Midbrain (tissue), 1 donor: ENCODE results near the gene PHF20.
A peak's percentile ranks its signal among the peaks of the same experiment; 100 is the strongest.
"Not testable (repeated sequence)": the region's sequence is repeated elsewhere in the genome, so short reads cannot be mapped to it uniquely, and the experiment has no call there.

Experiments used
- DNase-seq: peaks from one replicate; lab custom pipeline; 2025; lab: John Stamatoyannopoulos, UW

PHF20 gene

DNA sequence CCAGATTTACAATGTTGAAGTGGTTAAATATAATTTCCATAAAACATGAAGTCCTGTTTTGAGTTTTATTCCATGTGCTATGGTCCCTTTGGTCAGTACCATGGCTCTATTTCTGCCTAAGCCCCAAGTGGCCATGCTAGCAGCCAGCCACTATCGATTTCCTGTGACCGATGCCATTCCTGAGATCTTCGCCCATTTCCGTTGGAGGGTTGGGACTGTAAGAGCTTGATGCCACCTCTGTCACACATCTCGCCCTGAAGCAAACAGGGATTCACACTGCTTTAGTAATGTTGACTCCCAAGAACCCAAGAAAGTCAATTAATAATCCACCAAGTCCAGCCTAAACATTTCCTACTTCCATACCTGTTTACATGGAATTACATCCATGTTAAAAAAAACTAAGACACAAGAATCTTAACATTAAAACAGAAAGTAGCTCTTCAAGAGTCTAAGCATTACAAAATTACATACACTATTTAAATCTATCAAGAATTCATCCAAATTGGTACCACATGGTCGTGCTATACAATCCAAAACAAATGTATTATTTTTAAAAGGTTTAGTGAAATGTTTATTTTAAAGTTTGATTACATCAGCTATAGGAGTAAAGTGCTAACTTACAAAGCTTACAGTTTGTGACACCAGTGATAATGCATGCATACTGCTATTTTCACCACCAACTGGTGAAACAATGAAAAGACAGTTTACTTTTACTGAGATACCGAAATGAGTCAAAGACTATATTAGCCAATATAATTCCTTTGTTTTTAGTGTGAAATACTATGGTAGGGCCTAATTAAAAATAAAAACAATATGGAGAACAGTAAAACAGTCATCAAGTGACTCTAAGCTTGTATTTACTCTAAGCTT is 32.3 kb upstream of the PHF20 start:
- DNase-seq = no peak

DNA sequence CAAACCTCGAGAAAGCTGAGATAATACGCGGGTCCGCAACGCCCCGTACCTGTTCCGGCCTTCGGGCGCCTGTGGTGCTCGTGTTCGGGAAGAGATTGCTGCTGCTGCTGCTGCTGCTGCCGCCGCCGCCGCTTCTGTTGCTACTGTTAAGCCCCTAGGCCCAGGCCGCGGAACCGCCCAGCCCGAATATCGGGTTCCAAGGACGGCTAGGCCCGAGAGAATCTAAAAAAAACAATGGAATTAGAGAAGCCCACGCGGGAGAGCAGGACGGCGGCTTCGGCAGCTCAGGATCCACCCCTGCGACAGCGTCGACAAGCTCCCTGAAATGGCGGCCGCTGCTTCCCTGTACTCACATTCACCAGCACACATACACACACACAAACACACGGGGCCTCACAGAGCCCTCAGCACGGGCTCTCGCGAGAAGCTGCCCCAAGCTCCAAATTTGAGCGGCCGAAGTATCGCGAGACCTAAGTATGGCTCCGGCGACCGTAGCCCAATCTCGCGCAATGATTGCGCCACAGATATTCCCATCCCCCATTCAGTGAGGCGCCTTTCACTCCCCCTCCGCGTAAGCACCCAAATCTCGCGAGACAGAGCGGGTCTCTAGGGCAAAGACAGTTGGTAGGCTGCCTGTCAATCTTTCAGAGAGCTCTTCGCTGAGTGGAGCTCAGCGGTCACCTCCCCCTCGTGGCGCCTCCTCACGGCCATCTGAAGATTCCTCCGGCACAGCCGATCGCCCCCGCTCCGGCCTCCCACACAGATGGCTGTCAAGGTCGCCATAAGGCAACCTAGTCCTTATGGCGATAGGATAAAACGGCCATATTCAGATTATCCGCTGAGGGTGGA is 29.7 kb upstream of the PHF20 start, which contains the start of gene RBM39:
Gene RBM39 (minus strand): TSS at position 369 of the 849 bp plus-strand sequence. CDS start 1,386 bp downstream, outside the sequence.
- peak; percentile 100 for DNase-seq

GRCh38 chr20:35742741-35743523 is 28.9 kb upstream of the PHF20 start:
- no peak for DNase-seq

- no peak for DNase-seq
These were observed 27.9 kb upstream of the PHF20 start for GRCh38 chr20:35743693-35744491.

DNA sequence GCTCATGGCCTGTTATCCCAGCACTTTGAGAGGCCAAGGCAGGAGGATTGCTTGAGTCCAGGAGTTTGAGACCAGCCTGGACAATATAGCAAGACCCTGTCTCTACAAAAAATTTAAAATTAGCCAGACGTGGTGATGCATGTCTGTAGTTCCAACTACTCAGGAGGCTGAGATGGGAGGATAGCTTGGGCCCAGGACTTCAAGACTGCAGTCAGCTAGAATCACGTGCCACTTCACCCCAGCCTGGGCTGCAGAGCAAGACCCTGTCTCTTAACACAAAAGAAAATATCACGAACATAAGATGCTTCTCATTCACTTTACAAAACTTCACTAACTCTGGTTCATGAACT is 27.3 kb upstream of the PHF20 start:
- not testable (repeated sequence) for DNase-seq

GRCh38 chr20:35750611-35751010 is 21.2 kb upstream of the PHF20 start:
- DNase-seq = no peak

DNA sequence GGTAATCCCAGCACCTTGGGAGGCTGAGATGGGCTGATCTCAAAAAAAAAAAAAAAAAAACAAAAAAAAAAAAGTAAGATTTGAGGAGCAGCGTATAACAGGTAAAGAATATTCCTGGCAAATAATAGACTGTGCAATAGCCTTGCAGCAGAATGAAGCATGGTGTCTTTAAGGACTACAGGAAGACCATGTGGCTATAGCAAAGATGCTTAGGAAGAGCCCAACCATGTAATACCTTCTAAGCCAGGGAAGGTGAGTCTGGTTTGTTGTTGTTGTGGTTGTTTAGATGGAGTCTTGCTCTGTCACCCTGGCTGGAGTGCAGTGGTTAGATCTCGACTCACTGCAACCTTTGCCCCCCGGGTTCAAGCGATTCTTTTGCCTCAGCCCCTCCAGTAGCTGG is 15.4 kb upstream of the PHF20 start:
- DNase-seq = no peak

- DNase-seq = no peak
These were observed 14.6 kb upstream of the PHF20 start for GRCh38 chr20:35757098-35757705.

DNA sequence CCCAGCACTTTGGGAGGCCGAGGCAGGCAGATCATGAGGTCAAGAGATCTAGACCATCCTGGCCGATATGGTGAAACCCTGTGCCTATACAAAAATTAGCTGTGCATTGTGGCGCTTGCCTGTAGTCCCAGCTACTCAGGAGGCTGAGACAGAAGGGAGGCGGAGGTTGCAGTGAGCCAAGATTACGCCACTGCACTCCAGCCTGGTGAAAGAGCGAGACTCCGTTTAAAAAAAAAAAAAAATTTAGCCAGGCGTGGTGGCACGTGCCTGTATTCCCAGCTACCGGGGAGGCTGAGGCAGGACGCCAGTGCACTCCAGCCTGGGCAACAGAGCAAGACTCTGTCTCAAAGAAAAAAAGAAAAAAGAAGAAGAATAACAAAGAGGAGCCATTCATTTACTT is 10.3 kb upstream of the PHF20 start:
- DNase-seq = not testable (repeated sequence)

GRCh38 chr20:35762461-35762860 is 9.4 kb upstream of the PHF20 start:
- DNase-seq = no peak

DNA sequence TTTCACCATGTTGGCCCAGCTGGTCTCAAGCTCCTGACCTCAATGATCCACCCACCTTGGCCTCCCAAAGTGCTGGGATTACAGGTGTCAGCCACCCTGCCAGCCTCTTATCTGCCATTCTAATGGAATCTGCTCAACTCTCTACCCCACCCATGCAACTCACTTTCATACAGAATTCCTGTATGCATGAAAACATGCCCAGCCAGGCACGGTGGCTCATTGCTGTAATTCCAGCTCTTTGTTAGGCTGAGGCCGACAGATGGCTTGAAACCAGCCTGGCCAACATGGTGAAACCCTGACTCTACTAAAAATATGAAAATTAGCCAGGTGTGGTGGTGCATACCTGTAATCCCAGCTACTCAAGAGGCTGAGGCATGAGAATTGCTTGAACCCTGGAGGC is 6.9 kb upstream of the PHF20 start:
- not testable (repeated sequence) for DNase-seq

- no peak for DNase-seq
These were observed 5.0 kb upstream of the PHF20 start for GRCh38 chr20:35766843-35767242.

- peak; percentile 56 for DNase-seq
These were observed 3.9 kb upstream of the PHF20 start for GRCh38 chr20:35767683-35768481.

DNA sequence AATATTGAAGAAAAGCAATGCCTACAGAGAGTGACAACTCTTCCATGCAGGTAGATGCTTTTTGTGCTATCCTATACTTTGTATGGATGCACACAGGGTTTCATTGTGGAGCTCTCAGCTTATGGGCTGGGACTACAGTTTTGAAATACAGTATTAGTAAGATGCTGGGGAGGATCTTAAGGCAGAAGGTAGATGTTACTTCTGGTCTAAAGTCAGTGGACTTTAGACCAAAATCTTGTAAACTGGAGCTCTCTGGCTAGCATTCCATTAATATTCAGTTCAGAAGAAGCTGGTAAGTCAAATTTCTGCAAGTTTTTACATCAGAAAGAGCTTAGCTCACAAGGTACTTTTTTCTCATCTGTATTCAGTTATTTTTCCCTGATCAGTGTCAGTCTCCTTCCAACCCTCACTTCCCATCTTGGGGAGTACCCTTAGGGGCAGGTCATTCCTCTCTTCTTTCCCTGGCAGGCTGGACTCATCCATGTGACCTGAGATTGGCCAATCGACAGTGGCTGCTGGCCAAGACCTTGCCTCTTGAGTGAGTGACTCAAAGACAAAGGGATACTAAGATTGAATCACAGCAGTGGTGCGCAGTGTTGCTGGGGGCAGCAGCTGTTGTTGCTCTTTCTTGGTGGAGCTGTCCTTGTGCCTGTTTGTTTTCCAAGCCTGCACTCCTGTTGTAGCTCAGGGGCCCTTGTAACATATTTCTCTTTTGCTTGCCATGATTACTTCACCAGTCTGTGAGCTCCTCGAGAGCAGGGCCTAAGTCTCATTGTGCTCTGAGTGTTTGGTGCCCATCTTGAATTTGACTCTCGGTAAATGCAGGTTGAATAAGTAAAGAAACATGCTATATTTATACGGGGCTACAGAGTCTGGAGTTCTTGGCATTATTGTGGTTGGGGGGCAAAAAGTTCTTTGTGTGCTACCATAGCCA is 2.8 kb upstream of the PHF20 start:
- DNase-seq = peak; percentile 80

DNA sequence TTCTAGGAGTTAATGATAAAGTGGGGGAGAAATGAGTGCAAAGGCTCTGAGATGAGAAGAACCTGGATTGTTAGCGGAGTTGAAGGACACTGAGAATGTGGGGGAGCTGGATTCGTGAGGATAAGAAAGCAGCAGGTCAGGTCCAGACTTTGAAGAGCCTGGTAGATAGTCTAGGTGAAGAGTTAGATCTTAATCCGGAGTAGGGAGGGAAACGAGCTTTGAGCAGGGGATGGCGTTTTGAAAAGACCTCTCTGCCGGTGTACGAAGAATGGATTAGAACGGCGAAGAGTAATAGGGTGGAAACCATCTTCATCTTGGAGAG is 487 bp upstream of the PHF20 start:
- DNase-seq = no peak

DNA sequence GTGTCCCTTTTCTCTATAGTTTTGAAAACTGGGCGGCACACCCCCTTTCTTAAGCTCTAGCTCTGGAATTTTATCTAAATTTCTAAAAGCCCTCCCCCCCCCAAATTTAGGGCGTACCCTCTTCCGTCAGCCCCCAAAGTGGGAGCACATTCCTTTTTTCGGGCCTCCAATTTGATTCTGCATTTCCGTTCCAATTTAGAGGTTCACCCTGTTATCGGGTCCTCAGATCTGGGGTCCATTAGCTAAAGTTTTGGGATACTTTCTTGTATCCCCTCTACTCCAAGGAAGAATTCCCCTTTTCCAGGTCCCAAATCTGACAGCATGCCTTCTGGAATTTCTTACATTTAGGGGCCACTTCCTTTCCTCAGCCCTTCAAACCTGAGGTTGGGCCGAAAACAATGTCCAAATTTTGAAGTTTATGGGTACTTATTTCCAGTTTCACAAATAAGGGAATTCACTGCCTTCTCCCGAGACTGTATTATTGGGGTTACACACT is 796 bp downstream of the PHF20 start:
- no peak for DNase-seq

DNA sequence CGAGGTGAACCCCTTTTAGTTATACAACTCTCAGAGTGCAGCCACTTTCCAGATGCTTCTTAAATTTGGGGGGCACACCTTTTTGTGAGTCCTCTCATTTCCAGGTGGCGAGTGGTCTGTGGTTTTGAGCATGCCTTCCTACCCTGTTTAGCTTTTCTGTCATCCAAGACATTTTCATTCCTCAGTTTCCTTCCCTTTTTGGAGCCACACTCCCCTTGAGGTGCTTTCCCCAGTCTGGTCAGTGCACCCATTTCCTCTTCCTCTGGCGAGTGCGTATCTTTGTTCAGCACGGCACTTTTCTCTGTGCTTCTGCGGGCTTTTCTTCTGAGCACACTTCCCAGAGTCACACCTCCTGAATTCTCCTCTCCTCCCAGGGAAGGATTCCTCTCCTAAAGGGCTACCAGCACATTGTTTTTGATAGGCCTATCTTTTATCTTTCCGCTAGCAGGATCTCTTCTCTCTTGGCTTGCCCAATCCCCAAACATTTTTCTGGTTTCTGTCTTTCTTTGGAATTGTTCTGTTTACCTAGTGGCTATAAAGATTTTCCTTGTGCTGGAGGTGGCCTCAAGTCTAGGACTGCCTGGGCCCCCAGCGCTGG is 1.4 kb downstream of the PHF20 start:
- DNase-seq = peak; percentile 9

- DNase-seq = no peak
These were observed 2.6 kb downstream of the PHF20 start for GRCh38 chr20:35774391-35774790.
